Liver (tissue), 3 donors: Measurements from ENCODE around the gene TYW1.
"Not testable (repeated sequence)": the region's sequence is repeated elsewhere in the genome, so short reads cannot be mapped to it uniquely, and the experiment has no call there.

Source experiments
- ATF3 ChIP-seq: IDR thresholded peaks from 2 replicates; pipeline ENCODE4 v1.6.1; 2016; ENCODE audit warnings: antibody characterized with exemption
- CTCF ChIP-seq: fragments of 150-350 bp; IDR thresholded peaks from 2 replicates; pipeline ENCODE4 v1.5.1; 2017; ENCODE audit warnings: improper control_type of control experiment, low read depth, low read length; ENCODE audit not compliant: missing input control
- EGR1 ChIP-seq, 2 donors: IDR thresholded peaks; 2 replicates each; pipeline ENCODE4 v1.6.1; 2016 to 2018; ENCODE audit warnings: antibody characterized with exemption in 2 of 2, low read depth in 2 of 2
- GABPA ChIP-seq, 2 donors: IDR thresholded peaks in 1 of 2; conservative IDR thresholded peaks in 1 of 2; 2 replicates each; pipeline ENCODE4 v1.6.1; 2016; ENCODE audit warnings: antibody characterized with exemption in 2 of 2, mild to moderate bottlenecking in 1 of 2, moderate library complexity in 1 of 2
- HNF4A ChIP-seq, 2 donors: conservative IDR thresholded peaks; 2 replicates each; pipeline ENCODE4 v1.6.1; 2016; ENCODE audit warnings: antibody characterized with exemption in 2 of 2, mild to moderate bottlenecking in 2 of 2
- HNF4G ChIP-seq: IDR thresholded peaks from 2 replicates; pipeline ENCODE4 v1.6.1; 2016; ENCODE audit warnings: antibody characterized with exemption
- JUND ChIP-seq, 2 donors: IDR thresholded peaks; 2 replicates each; pipeline ENCODE4 v1.6.1; 2016; ENCODE audit warnings: antibody characterized with exemption in 2 of 2
- MAX ChIP-seq: IDR thresholded peaks from 2 replicates; pipeline ENCODE4 v1.6.1; 2016; ENCODE audit warnings: antibody characterized with exemption
- RAD21 ChIP-seq, 2 donors: IDR thresholded peaks; 2 replicates each; pipeline ENCODE4 v1.6.1; 2016; ENCODE audit warnings: antibody characterized with exemption in 2 of 2, mild to moderate bottlenecking in 2 of 2
- REST ChIP-seq: IDR thresholded peaks from 2 replicates; pipeline ENCODE4 v1.6.1; 2016; ENCODE audit warnings: antibody characterized with exemption, mild to moderate bottlenecking
- SP1 ChIP-seq: IDR thresholded peaks from 2 replicates; pipeline ENCODE4 v1.6.1; 2018; ENCODE audit warnings: antibody characterized with exemption, mild to moderate bottlenecking
- TAF1 ChIP-seq: conservative IDR thresholded peaks from 2 replicates; pipeline ENCODE4 v1.6.1; 2016; ENCODE audit warnings: antibody characterized with exemption, mild to moderate bottlenecking
- YY1 ChIP-seq: IDR thresholded peaks from 2 replicates; pipeline ENCODE4 v1.6.1; 2016; ENCODE audit warnings: antibody characterized with exemption, mild to moderate bottlenecking
- ZBTB33 ChIP-seq: IDR thresholded peaks from 2 replicates; pipeline ENCODE4 v1.6.1; 2016; ENCODE audit warnings: antibody characterized with exemption
- donor health status: healthy.
- donor health status: healthy.

- not testable (repeated sequence) for TF ChIP-seq CTCF; EGR1 (IDR thresholded peaks at IDR 0.05; ENCODE audit: low read depth in 2 of 2); RAD21 (IDR thresholded peaks at IDR 0.05); SP1; JUND (IDR thresholded peaks at IDR 0.05); TAF1; ATF3; GABPA (IDR thresholded peaks at IDR 0.05 in 1 of 2, conservative IDR thresholded peaks at IDR 0.05 in 1 of 2); YY1; MAX; REST; HNF4G; ZBTB33; HNF4A (conservative IDR thresholded peaks at IDR 0.05)
Measured at GRCh38 chr7:67089261-67089660, 92.6 kb downstream of the TYW1 start.
